NCI-H128 (cell line): ENCODE results near the gene WSCD2.

Source experiments
- DNase-seq: peaks from one replicate; lab custom pipeline; 2025; ENCODE audit not compliant: unreplicated experiment; lab: John Stamatoyannopoulos, UW

The WSCD2 gene

DNA sequence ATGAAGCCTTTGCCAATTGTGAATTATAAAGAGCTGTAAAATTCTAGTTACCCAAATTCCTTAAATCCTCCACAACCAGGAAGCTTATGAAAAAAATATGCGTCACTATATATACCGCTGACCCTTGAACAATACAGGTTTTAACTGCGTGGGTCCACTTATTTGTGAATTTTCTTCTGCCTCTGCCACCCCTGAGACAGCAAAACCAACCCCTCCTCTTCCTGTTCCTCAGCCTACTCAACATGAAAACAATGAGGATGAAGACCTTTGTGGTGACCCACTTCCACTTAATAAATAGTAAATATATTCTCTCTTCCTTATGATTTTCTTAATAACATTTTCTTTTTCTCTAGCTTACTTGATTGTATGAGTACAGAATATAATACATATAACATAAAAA lies 167.9 kb downstream of the WSCD2 start:
- no peak for DNase-seq

DNA sequence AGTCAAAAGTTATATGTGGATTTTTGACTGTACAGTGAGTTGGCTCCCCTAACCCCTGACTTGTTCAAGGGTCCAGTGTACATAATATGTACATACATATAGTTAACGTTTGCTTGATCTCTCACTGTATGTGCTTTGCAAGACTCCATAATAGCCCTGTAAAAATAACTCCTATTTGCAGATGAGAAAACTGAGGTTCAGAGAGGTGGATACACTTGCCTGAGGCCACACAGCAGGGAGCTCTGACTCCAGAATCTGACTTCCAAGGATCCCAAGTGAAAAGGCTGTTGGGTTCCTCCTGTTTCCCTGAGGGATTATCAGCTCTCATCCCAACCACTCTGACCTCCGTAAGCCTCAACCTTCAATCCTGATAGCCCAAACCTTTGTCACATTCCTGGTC lies 168.3 kb downstream of the WSCD2 start:
- no peak for DNase-seq

DNA sequence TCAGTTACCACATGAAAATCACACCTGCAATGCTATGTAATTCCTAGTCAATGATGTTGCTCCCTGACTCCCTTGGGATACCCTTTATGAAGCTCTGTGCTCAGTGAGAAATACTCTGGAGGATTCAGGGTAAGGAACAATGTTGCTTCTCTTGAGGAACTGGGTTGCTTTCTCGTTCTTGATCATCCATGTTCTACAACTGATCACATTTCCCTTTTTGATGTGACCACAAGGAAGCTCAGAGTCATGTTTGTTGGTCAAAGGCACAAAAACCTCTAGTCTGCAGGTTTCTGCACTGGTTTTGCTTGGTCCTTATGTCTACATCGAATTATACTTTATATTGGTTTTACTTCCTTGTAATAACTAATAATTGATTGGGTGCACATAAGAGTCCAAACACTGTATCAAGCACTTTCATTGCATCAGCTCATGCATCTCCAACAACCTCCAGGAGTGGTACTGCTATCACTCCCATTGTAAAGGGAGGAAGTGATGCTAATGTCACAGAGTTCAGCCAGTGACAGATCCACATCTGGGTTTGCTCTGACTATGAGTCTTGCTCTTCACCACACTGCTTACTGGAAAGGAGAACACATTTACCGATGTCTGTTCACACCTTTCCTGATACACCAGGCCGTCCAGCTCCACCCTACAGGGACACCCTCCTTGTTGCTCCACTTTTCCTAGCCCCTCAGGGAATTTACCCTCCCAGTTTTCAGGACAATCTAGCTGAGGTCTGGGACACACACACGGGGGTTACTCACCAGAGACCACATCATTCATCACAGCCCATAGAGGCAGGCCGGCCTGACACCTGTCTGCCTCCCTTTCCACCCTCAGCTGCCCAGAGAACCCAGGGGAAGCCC lies 169.0 kb downstream of the WSCD2 start:
- no peak for DNase-seq

DNA sequence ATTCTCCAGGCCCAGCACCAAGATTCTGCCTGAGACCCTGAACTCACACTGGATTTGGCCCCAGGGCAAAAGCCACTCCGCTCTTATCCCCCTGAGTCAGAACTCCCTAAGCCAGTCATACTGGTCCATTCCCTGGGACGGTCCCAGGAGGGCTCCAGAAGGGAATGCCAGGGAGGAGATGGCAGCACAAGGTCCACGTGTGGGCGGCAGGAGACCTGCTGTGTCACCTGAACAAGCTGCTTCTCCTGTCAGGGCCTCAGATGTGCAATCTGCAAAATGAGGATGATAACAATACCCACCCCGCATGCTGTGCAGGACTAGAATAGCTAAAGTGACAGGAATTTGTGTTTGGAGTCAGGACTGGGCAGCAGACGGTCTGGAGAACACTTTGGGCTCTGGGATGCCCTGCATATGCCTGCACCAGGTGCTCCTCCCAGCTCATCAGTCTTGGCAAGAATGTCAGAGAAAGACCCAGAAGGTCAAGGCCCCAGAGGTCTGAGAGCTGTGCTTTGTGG lies 169.7 kb downstream of the WSCD2 start:
- DNase-seq, result no peak

DNA sequence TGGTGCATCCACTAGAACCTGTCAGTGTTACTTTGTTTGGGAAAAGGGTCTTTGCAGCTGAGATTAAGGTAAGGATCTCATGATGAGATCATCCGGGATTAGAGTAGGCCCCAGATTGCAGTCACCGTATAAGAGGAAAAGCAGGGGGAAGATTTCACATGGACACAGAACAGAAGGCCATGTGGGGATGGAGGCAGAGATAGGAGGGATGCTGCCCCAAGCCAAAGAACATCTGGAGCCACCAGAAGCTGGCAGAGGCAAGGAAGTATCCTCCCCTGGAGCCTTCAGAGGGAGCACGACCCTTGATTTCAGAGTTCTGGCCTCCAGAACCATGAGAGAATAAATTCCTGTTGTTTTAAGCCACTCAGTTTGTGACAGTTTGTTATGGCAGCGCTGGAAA lies 170.4 kb downstream of the WSCD2 start:
- DNase-seq, result no peak
